ENCODE measurements around the gene ATG14.
"Not testable (repeated sequence)": the region's sequence is repeated elsewhere in the genome, so short reads cannot be mapped to it uniquely, and the experiment has no call there.

Gene ATG14, protein sequence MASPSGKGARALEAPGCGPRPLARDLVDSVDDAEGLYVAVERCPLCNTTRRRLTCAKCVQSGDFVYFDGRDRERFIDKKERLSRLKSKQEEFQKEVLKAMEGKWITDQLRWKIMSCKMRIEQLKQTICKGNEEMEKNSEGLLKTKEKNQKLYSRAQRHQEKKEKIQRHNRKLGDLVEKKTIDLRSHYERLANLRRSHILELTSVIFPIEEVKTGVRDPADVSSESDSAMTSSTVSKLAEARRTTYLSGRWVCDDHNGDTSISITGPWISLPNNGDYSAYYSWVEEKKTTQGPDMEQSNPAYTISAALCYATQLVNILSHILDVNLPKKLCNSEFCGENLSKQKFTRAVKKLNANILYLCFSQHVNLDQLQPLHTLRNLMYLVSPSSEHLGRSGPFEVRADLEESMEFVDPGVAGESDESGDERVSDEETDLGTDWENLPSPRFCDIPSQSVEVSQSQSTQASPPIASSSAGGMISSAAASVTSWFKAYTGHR

DNA sequence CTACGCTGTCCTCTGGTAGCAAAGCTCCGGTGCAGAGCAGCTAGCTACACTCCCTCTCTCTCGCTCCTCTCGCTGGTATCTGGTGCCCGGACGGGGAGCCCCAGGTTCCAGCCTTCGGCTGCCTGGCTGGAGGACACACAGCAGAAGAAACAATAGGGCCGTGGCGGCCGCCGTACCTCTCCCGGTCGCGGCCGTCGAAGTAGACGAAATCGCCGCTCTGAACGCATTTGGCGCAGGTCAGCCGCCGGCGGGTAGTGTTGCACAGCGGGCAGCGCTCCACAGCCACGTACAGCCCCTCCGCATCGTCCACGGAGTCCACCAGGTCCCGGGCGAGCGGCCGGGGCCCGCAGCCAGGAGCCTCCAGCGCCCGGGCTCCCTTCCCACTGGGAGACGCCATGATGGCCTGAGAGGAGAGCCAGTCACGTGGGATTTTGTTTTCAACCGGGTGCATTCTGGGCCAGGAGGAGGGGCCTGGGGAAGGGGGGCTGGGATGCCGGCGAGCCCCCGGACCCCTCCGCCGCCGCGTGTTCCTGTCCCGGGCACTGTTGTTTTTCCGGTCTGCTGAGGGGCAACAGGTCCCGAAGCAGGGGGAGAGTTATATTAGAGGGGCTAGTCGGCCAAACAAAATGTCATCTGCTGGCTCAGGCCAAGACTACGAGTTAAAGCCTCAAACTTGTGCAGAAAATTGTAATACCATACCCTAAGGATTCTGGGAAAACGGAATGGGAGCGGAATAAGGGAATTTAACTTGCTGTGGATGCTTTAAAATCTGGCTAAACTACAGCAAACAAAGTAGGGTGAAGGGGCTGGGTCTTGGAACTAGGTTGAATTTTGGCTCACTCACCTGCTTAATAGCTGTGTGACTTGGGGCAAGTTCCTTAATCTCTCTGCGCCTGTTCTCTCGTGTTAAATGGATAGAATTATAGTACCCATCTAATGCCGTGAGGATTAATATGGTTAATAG, at the start of gene ATG14:
Gene ATG14 (minus strand): TSS at position 405 of the 964 bp plus-strand sequence. CDS start 8 bp downstream, at position 397.
- peak; percentile 81 for DNase-seq

DNA sequence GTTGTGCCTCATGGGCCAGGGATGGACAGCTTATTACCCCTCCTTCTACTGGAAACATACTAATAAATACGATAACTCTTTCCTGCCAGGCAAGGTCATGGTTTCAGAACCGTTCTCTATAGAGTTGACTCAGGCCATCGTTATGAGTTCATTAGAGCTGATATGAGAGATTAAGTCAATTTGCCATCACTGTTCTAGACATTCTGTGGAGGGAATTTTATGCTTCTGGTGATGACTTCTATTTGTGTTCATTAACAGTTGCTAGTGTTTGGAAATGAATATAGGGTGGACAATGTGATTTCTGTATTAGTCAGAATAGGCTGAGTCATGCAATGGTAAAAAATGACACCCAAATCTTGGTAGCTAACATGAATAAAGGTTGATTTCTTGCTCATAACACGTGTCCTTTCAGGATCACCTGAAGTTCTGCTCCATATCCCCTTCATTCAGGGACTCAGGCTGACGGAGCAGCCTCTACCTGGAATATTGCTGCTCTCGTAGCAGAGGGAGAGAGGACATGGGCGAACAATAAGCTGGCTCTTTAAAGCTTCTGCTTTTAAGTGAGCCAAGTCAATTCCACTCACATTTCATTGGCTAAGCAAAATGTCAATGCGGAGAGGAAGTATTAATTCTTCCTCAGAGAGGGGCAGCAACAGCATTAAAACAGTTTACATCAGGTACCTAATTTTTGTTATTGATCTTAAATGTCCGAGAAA, 47.3 kb upstream of the ATG14 start:
- DNase-seq, result no peak

DNA sequence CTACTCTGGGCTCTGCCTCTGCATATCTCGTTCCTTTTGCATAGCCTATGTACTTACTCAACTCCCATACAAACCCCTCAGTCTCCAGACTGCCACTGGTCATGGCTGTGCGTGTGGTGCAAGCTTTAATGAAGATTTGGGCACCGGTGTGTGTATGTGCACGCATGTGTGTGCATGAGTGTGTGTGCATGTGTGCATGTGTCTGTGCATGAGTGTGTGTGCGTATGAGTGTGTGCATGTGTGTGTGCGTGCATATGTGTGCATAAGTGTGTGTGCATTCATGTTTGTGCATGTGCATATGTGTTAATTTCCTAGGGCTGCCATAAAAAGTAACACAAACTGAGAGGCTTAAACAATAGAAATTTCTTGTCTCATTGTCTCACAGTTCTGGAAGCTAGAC, 45.9 kb upstream of the ATG14 start:
- DNase-seq, result no peak

DNA sequence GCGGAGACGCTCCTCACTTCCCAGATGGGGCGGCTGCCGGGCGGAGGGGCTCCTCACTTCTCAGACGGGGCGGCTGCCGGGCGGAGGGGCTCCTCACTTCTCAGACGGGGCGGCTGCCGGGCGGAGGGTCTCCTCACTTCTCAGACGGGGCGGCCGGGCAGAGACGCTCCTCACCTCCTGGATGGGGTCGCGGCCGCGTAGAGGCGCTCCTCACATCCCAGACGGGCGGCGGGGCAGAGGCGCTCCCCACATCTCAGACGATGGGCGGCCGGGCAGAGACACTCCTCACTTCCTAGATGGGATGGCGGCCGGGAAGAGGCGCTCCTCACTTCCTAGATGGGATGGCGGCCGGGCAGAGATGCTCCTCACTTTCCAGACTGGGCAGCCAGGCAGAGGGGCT, 44.8 kb upstream of the ATG14 start:
- DNase-seq, result not testable (repeated sequence)

DNA sequence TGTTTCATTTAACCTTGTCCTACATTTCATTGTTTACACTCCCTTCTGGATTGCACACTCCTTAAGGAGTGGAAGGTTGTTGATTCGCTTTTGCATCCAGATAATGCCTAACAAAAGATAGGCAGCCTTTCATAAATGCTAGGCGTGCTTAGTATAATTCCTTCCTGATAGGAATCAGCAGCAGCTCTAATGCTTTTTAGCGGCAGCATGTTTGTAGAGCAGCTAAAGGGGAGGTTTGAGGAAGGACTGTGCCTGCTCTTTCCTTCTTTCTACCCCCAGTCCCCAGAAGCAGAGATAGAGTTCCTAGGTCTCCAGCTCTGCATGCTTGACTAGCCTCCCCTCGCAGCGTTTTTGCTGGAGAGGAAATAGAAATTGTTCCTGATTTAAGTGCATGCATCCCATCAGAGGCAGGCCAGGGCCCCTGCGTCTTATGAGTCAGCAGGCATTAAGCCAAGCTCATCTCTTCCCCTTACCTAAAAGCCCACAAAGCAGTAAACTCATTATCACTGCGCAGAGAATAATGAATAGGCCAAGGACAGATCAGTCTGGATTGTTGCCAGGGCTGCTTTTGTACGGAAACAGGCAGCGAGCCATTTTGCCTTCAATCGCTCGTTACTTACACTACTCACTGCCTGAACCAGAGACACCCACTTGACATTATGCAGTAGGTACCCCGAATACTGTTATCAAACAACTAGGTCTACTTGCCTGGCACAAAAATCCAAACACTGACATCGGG, 42.8 kb upstream of the ATG14 start:
- no peak for DNase-seq

DNA sequence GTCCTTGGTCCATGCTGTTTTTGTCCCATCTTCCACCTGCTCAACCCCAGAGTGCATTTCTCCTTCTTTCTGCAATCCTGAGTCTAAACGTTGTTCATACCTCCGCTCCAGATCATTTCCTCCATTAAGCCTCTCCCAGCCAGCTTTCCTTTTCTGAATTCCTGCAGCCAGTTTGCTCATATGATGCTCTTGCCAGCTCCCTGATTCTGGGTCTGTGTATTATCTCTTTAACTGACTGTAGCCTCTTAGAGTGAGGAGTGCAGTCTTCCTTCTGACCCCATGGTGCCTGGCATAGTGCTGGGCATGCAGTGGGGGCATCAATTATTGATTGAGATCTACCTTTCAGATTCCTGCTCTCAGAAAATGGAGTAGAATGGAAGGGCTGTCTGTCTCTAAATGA, 40.3 kb upstream of the ATG14 start:
- DNase-seq, result no peak

DNA sequence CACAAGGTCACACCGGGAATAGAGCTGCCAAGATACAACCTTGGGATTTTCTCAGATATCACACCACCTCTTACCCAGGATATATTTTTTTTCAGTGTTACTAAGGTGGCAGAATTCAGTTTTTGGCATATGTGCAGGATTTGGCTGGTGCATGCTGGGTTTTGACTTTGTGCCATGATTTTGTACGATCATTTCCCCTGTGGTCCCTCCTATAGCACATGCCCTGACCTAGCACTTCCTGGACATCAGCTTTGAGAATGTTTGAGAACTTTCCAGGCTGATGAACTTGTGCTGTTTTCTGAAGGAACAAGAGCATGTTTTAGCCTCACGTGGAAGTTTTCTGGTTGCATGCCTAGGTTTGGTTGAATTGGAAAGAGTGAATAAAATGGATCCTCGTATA, 39.8 kb upstream of the ATG14 start:
- no peak for DNase-seq

DNA sequence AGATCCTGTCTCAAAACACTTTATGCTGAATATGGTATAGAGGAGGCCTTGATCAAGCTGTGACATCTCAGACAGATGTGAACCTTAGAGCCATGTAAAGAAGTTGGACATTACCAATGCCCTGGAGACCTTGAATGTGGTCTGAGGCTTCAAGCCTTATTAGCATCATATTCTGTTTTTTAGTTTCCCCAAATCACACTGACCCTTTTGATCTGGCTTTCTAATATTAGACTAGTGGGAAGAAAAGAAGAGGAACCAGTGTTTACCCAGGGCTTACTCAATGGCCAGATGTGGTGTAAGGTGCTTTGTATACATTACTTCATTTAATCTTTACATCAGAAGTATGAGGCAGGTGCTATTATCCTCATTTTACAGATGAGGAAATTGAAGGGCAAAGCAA, 39.4 kb upstream of the ATG14 start:
- no peak for DNase-seq

DNA sequence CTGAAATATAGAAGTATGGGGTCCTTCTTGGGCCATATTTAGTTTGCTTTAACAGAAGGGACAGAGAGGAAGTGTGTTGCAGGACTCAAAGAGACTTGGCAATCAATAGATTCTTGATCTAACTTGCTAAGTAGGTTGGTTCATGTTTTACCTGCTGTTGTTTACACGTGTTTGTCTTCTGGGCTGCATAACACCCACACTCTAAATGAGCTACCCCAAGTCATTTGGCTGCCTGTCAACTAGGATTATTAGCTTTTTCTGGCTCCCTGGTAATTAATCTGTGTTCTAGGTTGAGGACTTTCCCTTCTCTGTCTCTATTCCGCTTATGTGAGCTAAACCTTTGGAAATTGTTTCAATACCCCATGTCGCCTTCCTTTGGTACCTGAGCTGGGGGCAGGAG, 38.9 kb upstream of the ATG14 start:
- no peak for DNase-seq

DNA sequence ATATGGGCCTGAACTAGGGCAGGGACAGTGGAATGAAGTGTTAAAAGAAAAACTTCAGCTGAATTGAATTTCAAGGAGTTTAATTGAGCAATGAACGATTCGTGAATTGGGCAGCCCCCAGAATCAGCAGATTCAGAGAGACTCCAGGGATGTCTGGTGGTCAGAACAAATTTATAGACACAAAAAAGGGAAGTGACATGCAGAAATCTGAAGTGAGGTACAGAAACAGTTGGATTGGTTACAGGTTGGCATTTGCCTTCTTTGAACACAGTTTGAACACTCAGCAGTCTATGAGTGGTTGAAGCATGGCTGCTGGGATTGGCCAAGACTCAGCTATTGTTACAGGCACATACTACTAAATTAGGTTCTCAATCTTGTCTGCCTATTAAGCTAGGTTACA, 38.5 kb upstream of the ATG14 start:
- DNase-seq, result no peak

DNA sequence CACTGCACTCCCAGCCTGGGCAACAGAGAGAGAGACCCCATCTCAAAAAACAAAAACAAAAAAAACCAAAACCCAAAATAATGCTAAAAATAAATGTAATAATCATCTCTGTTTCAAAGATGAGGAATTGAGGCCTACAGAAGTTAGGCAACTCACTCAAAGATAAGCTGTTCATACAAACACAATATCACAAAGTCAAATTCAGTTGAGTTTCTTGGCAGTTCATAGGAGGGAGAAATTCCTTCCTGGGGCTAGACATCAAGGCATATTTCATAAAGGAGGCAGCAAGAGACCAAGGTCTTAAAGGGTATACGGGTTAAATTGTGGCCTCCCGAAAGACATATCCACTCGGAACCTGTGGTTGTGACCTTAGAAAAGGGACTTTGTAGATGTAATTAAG, 37.5 kb upstream of the ATG14 start:
- DNase-seq, result no peak

DNA sequence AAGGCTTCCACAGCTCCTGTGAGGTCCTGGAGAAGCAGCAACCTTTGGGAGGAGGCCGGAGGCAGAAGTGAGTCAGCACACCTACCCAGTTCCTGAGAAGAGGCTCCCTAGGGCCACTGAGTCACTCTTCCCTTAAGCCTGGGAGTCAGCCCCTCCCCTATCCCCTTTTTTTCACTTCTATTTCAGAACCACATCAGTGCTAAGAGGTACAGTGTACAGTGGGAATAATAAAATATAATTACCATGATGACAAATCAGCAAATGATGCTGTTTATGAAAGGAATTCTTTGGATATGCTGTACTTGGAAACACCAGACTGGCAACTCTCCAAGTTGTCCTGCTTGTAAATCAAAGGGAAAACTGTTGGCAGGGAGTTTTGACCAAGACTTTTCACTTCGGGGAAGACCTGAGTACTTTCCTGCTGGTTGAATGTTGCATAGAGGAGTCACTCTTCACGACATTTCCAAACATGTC, 36.5 kb upstream of the ATG14 start:
- no peak for DNase-seq

DNA sequence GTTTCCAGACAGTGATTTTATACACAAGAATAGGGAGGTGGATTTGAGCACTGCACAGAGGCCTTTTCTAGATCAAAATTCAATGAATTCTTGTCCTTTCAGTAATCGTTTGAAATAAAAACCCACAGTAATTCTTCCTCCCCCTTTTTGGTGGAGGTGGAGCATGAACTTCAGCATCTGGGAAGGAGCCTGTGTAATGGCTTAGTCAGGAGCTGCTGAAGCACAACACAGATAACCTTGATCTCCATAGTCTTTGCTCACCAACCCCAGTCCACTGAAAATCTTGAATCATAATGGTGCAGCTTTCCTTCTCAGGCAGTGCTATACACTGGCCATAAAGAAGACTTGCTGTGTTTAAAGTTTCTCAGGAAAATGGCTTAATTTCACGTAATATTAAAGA, 35.2 kb upstream of the ATG14 start:
- no peak for DNase-seq

DNA sequence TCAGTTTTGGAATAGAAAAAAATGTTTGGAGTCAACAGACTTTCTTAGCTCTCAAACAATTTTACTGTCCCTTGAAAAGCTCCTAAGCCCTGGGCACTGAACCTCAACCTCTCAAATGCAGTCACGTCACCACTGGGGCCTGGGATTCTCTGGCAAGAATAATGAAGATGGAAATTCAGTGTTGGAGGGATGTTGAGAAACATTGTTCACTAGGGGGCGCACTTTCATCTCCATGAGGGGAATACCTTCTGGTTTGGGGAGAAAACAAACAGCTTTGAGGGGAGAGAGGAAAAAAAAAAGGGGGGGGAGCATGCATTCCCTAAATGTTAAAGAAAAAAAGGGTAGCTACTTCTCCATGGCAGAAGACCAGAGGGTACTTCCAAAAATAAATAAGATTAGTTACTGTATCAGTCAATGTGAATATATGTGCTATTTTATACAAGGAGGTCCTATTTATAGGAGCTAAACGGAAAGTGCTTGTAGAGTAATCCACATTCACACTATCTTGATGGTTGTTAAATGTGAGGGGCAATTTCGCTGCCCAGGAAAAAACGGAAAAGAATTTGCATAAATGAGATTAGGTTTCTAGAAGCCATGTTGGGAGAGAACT, 34.6 kb upstream of the ATG14 start:
- peak; percentile 47 for DNase-seq

DNA sequence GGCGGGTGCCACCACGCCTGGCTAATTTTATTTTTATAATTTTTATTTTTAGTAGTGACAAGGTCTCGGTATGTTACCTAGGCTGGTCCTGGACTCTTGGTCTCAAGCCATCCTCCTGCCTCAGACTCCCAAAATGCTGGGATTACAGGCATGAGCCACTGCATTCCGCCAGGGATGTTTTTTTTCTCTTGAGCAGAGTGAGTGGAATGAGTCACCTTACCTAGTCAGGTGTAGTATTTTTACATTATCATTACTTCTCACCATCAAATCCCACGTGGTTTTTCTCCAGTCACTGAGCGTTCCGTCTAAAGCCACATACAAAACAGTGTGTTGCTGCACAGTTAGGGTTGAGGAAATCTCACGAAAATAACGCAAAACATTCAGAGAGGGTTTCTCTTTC, 29.7 kb upstream of the ATG14 start:
- no peak for DNase-seq

DNA sequence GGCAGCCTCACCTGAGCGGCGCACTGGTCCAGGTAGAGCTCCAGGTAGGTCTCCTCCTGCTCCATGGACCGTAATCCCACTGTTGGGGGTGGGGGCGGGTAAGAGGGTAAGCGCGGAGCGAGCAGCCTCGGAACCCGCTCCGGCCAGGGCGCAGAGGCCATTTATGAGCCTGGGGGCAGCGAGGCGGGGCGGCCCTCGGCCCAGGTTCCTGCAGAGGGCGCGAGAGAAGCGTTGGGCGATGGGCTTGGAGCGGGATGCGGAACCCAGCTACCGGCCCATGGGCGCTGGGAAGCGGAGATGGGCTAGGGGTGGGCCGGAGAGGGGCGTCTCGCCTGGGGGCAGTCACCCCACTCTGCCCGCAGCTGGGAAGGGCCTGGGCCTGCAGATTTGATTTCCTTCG, 28.8 kb upstream of the ATG14 start, which contains the start of gene TBPL2:
Gene TBPL2 (minus strand): TSS at position 232 of the 400 bp plus-strand sequence. CDS start 167 bp downstream, at position 65.
- no peak for DNase-seq

DNA sequence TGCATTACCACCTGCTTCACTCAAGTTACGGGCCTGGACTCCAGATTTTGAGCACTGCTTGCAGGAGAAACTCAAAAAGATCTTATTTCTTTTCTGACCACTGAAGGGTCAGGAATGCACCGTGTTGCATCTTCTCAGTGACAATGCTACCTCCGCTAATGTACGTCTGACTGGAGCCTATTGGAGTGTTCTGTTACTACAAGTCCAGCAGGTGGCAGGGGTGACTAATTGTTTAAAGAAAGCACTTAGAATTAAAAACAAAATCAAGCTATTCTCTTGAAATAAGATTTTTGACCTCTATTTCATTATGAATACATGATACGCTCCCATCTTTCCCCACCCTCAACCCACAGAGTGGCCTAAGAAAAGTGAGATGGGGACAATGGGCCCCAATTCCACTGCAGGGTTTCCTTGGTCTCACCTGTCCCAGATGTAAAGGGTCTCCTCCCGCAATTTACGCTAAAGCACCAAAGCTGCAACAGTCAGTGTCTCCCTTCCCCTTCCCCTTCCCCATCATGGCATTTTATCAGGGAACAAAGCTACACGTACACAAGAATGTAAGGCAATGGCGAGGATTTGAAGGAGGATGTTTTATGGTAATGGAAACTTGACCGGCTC, 26.5 kb upstream of the ATG14 start:
- no peak for DNase-seq

DNA sequence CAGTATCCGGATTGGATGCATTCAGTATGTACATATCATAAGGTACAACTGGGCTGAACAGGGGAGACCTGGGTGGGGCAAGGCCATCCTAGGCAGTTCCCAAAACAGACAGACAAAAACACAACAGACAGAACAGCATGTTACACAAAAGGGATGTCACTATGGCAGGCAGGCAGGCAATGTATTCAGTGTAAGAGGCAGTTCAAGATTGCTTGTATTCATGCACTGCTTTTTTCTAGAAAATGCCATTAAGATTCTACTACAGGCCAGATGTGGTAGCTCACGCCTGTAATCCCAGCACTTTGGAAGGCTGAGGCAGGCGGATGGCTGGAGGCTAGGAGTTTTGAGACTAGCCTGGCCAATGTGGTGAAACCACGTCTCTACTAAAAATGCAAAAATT, 25.3 kb upstream of the ATG14 start:
- no peak for DNase-seq

DNA sequence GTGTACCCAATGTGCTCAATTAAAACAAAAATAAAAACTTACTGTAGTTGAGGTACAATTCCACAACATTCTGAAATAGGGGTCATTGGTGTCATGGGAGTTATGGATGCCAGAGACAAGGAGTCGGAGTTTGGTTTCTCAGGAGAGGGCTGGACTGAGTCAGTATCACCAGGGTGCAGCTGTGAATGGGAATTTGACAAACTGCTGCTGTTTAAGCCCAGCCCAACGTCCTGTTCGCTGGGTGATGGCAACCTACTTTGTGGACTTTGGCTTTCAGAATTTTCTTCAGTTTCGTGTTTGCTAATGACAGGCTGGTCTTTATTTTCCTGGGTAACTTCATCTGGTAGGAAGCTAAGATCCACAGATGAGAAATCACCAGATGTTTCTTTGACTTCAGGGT, 24.9 kb upstream of the ATG14 start:
- DNase-seq, result no peak

DNA sequence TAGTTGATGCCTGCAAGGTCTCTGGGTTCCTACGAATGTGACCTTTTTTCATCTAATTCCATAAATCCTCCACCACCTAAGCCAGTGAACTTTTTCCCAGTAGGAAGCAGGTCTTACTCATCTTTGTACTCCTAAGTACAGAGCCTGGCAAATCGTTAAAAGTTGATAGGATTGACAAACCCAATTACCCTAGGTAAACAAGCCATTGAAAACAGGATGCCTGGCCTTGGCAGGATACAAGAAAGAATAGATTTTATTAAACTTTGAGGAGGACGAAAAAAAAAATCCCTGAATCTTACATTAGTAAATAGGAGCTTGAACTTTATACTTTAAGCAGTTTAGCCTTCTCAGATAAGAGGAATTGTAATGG, 23.2 kb upstream of the ATG14 start:
- no peak for DNase-seq
